ENCODE results near the gene PRKN.

PRKN gene

GRCh38 chr6:161607696-161608297, 1119.8 kb downstream of the PRKN start:
- no peak for TF ChIP-seq CTCF (IDR thresholded peaks at IDR 0.05)

DNA sequence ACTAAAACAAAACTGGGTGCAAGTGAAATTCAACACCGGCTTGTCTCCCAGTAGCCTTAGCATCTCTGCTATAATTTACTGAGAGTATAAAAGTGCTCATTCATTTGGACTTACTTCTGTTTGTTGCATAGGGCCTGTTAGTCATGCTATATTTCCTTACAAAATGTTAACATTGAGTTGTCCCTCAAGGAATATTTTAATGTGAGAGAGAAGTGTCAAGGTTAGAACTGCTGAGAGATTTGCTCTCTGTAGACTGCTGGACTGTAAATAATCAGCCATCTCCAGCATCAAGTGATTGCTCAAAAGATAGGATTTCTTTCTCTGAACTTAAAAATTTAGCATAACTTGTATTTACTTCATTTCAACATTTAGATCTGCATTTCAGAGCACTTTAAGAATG, 1125.2 kb downstream of the PRKN start:
- no peak for TF ChIP-seq CTCF (IDR thresholded peaks at IDR 0.05)

DNA sequence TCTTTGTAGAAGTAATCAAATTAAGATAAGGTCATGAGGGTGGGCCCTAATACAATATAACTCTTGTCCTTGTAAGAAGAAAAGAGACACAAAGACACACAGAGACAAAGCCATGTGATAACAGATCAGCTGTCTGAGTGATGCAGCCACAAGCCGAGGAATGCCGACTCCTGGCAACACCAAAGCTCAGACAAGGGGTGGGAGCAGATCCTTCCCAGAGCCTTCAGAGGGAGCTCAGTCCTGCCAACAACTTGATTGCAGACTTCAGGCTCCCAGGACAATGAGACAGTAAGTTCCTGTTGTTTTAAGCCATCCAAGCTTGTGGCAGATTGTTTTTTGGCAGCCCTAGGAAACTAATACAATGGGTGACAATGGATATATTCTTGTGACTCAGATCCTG, 1128.7 kb downstream of the PRKN start:
- TF ChIP-seq CTCF (IDR thresholded peaks at IDR 0.05) = no peak

GRCh38 chr6:161596807-161597520, 1130.6 kb downstream of the PRKN start:
- TF ChIP-seq CTCF (IDR thresholded peaks at IDR 0.05) = no peak

GRCh38 chr6:161594412-161594811, 1133.2 kb downstream of the PRKN start:
- TF ChIP-seq CTCF (IDR thresholded peaks at IDR 0.05) = no peak

DNA sequence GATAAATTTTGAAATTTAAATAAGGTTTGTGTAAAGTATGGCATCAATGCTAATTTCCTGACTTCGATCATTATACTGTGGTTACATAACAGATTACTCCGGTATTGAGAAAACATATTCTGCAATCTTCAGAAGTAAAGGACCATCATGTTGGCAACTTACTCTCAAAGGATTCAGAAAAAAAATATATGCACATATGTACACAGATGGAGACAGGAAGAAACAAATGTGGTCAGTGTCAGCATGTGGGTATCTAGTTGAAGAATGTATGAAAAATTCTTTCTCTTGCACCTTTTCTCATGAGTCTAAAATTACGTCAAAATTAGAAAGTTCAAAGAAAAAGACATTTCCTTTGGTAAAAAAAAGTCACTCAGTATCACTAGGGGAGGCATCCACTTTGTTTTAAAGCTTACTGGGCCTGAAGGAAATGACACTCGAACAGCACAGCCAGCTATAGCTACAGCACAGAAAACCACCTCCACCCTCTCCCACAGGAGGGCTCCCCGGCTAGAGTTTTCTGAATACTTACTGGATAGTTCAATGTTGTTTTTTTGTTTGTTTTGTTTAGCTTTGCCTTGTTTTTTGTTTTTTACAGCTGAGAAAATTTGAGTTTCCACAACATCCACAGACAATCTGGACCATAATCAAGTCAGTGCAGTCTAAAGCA, 1136.5 kb downstream of the PRKN start:
- TF ChIP-seq CTCF (IDR thresholded peaks at IDR 0.05) = no peak

DNA sequence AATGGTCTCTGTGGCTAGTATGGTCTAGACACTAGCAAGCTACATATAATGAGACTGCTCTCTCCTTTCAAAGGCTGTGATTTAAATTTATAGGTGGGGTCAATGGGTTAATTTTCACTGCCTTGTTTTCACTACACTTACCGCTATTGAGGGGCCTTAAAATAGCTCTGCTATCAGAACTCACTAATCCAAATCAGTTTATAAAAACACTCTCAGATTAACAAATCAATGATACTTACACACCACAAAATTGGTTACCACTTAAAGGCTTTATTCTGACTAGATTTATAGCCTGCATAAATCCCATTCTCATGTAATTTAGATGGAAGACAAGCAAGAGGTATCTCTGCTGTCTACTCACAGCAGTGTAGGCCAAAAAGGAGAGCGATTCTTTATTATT, 1140.7 kb downstream of the PRKN start:
- no peak for TF ChIP-seq CTCF (IDR thresholded peaks at IDR 0.05)

Measured in LNCAP (cell line).